Calu3 (cell line): ENCODE measurements around the gene DTNB. TPM values are rescaled to one million over a fixed set of nuclear protein-coding genes. Genes with fewer than 3 reads are reported as not detected.

Source experiments
- BruUV-seq: library from RNA; stranded (reverse); fragments of 400-500 nt; replicated peaks from 2 replicates; lab custom pipeline; 2021; lab: Mats Ljungman, UMichigan
- CTCF ChIA-PET: fragments of 300-600 bp; sonication (Branson Sonifier 250); formaldehyde crosslinking; loops from one replicate; lab custom pipeline; 2022; ENCODE audit warnings: antibody characterized with exemption; lab: Charles Lee
- DNase-seq: peaks from one replicate; pipeline ENCODE4 v3.0.0; 2022
- H3K27ac Mint-ChIP-seq: one replicate; pipeline ENCODE4 v1.8.0; 2022; ENCODE audit warnings: mixed read lengths; ENCODE audit not compliant: unreplicated experiment
- H3K27me3 Mint-ChIP-seq: one replicate; pipeline ENCODE4 v1.8.0; 2022; ENCODE audit warnings: mixed read lengths; ENCODE audit not compliant: unreplicated experiment
- H3K36me3 Mint-ChIP-seq: one replicate; pipeline ENCODE4 v1.8.0; 2022; ENCODE audit warnings: mild to moderate bottlenecking, moderate library complexity, mixed read lengths; ENCODE audit not compliant: insufficient read depth, unreplicated experiment
- H3K4me1 Mint-ChIP-seq: one replicate; pipeline ENCODE4 v1.8.0; 2022; ENCODE audit warnings: mild to moderate bottlenecking, low read depth, mixed read lengths; ENCODE audit not compliant: unreplicated experiment
- H3K4me3 Mint-ChIP-seq: one replicate; pipeline ENCODE4 v1.8.0; 2022; ENCODE audit warnings: mild to moderate bottlenecking, low read depth, moderate library complexity, mixed read lengths; ENCODE audit not compliant: unreplicated experiment
- H3K9me3 Mint-ChIP-seq: one replicate; pipeline ENCODE4 v1.8.0; 2022; ENCODE audit warnings: low read depth, mixed read lengths; ENCODE audit not compliant: unreplicated experiment
- CTCF ChIP-seq: fragments of 200-600 bp; IDR thresholded peaks from one replicate; pipeline ENCODE4 v1.8.0; 2022; ENCODE audit warnings: antibody characterized with exemption; ENCODE audit not compliant: unreplicated experiment
- intact Hi-C: fragments of 100-400 bp; cut with micrococcal nuclease; formaldehyde crosslinking; loops from one replicate; pipeline ENCODE4 v1.10.0; 2022; ENCODE audit not compliant: unreplicated experiment
- total RNA-seq: library from RNA; stranded (reverse); gene quantifications from 2 replicates; pipeline ENCODE4 v1.2.3, GENCODE V29; 2022

The DTNB gene
- total RNA-seq, 1 experiment from 2014 or later = 27.3 TPM

GRCh38 chr2:25572638-25573037, 100.7 kb downstream of the DTNB start:
- no peak for DNase-seq
- no TSS peak for BruUV-seq
- intact Hi-C loops = no loop called here
- TF ChIP-seq CTCF = no peak
- no peaks in the 10 kb centered on the region for H3K27me3 Mint-ChIP-seq
- H3K4me3 Mint-ChIP-seq = no peak overlapping the region
- CTCF ChIA-PET = no interaction called here
- no peaks in the 10 kb centered on the region for H3K4me1 Mint-ChIP-seq
- no peaks in the 10 kb centered on the region for H3K9me3 Mint-ChIP-seq
- no peak overlapping the region for H3K27ac Mint-ChIP-seq
- no peaks in the 10 kb centered on the region for H3K36me3 Mint-ChIP-seq

DNA sequence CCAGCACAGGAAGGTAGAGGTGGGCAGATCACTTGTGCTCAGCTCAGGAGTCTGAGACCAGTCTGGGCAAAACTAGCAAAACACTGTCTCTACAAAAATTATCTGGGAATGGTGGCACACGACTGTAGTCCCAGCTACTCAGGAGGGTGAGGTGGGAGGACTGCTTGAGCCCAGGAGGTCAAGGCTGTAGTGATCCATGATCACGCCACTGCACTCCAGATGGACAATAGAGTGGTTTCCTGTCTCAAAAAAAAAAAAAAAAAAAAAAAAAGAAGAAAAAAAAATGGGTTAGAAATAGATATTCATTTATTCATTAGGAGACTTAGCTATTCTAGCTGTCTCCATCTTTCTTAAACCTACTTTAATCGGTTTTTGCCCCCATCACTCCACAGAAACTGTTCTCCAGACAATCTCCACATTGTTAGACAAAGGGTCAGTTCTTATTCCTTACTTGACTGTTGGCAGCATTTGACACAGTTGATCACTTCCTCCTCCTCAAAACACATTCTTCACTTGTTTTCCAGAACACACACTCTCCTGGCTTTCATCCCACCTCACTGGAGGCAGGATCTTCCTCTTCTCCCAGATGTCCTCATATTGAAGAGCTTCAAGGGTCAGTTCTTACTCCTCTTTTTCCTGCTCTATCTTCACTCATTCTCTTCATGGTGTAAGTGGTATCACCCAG, 103.1 kb downstream of the DTNB start:
- Mint-ChIP-seq H3K9me3 (no peaks in the 10 kb centered on the region), H3K36me3 (no peaks in the 10 kb centered on the region), H3K27me3 (no peaks in the 10 kb centered on the region), H3K4me1 (no peaks in the 10 kb centered on the region), H3K27ac (no peak overlapping the region), H3K4me3 (no peak overlapping the region)
- no peak for DNase-seq
- CTCF ChIA-PET = interaction anchor here (0.7 kb wide), 1 partner anchor 320 kb away, joined by 3 read pairs; no protein-coding TSS in a partner anchor
- no peak for TF ChIP-seq CTCF
- no TSS peak for BruUV-seq
- intact Hi-C loops = no loop called here

- BruUV-seq = no TSS peak
- TF ChIP-seq CTCF = no peak
- Mint-ChIP-seq H3K9me3 (no peaks in the 10 kb centered on the region), H3K36me3 (no peaks in the 10 kb centered on the region), H3K4me1 (no peaks in the 10 kb centered on the region), H3K27me3 (no peaks in the 10 kb centered on the region), H3K27ac (no peak overlapping the region), H3K4me3 (no peak overlapping the region)
- CTCF ChIA-PET = no interaction called here
- DNase-seq = peak; percentile 23
- intact Hi-C loops = no loop called here
These were observed 106.0 kb downstream of the DTNB start for GRCh38 chr2:25567406-25567805.

DNA sequence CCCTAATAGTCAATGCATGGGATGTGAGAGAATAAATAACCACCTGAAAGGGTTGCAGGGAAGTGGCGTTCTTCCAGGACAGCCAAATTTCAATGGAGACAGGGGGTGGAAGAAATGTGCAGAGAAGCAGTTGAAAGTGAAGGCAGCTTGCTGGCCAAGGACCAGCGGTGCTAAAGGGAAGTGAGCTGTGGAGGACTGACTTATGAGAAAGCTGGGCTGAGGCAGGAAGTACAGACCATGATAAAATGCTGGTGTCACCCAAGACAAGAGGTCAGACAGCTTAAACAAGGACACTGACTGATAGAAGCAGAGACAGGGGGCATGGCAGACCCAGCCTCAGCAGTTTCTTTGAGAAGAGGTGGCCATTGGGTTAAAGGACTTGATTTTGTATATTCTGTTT, 106.7 kb downstream of the DTNB start:
- CTCF ChIA-PET = interaction anchor here (0.6 kb wide), 1 partner anchor 737 kb away, joined by 5 read pairs; no protein-coding TSS in a partner anchor
- no peaks in the 10 kb centered on the region for H3K27me3 Mint-ChIP-seq
- H3K4me3 Mint-ChIP-seq = no peak overlapping the region
- no TSS peak for BruUV-seq
- TF ChIP-seq CTCF = no peak
- no peaks in the 10 kb centered on the region for H3K36me3 Mint-ChIP-seq
- no peak for DNase-seq
- intact Hi-C loops = no loop called here
- H3K4me1 Mint-ChIP-seq = no peaks in the 10 kb centered on the region
- no peaks in the 10 kb centered on the region for H3K9me3 Mint-ChIP-seq
- no peak overlapping the region for H3K27ac Mint-ChIP-seq
